ENCODE data around the gene PHLDB2.

Gene PHLDB2

DNA sequence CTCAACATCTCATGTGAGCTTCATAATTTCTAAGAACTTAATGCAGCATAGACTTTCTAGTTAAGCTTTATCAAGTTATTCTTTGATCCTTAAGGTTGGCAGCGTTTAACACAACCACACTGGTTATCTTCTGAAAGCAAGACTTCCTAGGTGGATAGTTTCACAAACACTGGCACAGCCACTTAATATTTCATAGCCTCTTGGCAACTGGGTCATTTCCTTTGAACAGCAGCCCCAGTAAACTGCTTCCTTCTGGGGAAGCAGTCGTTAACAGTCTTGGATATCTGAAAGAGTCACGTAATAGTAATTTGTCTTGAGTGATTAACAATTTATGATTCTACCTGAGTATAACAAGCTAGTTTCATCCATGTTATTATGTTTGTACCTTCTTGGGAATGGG is 73.9 kb downstream of the PHLDB2 start:
- H3K27me3 ChIP-seq (ENCODE audit: control insufficient read depth in 1 of 2, insufficient read depth in 2 of 2, low read length in 2 of 2) = no peaks in the 10 kb centered on the region
- H3K9ac ChIP-seq (ENCODE audit: low read depth in 1 of 2, low read length in 2 of 2) = no peak overlapping the region
- H3K36me3 ChIP-seq (ENCODE audit: control insufficient read depth in 1 of 2, insufficient read depth in 2 of 2, low read length in 2 of 2) = no peaks in the 10 kb centered on the region
- peaks cover 4 to 23% of the 10 kb centered on the region in 2 donors for H3K4me1 ChIP-seq (ENCODE audit: control insufficient read depth in 1 of 2, insufficient read depth in 2 of 2, low read length in 2 of 2)
- H3K27ac ChIP-seq (ENCODE audit: low read depth, low read length) = no peak overlapping the region
- no peaks in the 10 kb centered on the region for H3K9me3 ChIP-seq (ENCODE audit: control insufficient read depth in 1 of 2, low read length in 2 of 2)
- no peak overlapping the region for H3K4me3 ChIP-seq (ENCODE audit: low read depth in 1 of 2, low read length in 2 of 2)

DNA sequence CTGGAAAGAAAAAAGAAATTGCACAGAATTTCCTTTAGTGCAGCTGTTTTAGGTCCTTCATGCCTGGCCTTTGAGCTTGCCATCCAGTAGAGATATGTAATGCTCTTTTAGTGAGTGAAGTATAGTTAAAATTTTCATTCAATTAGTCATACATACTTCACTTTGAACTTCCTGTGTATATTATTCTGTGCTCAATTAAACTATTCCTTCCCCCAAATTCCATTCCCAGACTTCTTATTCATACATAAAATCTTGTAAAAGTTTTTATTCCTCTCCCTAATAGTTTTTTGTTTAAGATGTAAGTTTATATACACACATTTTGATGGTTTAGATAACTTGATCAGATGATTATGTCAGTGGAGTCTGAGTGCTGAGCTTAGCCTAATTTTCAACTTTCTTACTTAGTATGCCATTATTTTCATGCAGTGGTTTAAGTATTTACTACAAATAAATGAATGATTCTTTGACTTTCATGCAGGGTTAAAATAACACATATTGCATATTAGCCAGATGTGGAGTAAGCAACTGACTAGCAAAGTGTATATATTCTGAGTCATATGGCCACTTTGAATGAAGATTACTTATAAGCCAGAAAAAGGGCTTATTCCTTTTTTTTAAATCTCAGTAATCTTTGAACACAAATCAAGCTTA is 77.3 kb downstream of the PHLDB2 start:
- no peaks in the 10 kb centered on the region for H3K27me3 ChIP-seq (ENCODE audit: control insufficient read depth in 1 of 2, insufficient read depth in 2 of 2, low read length in 2 of 2)
- H3K36me3 ChIP-seq (ENCODE audit: control insufficient read depth in 1 of 2, insufficient read depth in 2 of 2, low read length in 2 of 2) = peaks cover 0 to 6% of the 10 kb centered on the region in 2 donors
- H3K9ac ChIP-seq (ENCODE audit: low read depth in 1 of 2, low read length in 2 of 2) = no peak overlapping the region
- no peak overlapping the region for H3K4me3 ChIP-seq (ENCODE audit: low read depth in 1 of 2, low read length in 2 of 2)
- no peak overlapping the region for H3K27ac ChIP-seq (ENCODE audit: low read depth, low read length)
- H3K9me3 ChIP-seq (ENCODE audit: control insufficient read depth in 1 of 2, low read length in 2 of 2) = no peaks in the 10 kb centered on the region
- H3K4me1 ChIP-seq (ENCODE audit: control insufficient read depth in 1 of 2, insufficient read depth in 2 of 2, low read length in 2 of 2) = peaks cover 4 to 19% of the 10 kb centered on the region in 2 donors

GRCh38 chr3:111936967-111937366 is 77.9 kb downstream of the PHLDB2 start:
- Histone ChIP-seq H3K4me3 (ENCODE audit: low read depth in 1 of 2, low read length in 2 of 2) (no peak overlapping the region), H3K9me3 (ENCODE audit: control insufficient read depth in 1 of 2, low read length in 2 of 2) (no peaks in the 10 kb centered on the region), H3K9ac (ENCODE audit: low read depth in 1 of 2, low read length in 2 of 2) (no peak overlapping the region), H3K27me3 (ENCODE audit: control insufficient read depth in 1 of 2, insufficient read depth in 2 of 2, low read length in 2 of 2) (no peaks in the 10 kb centered on the region), H3K4me1 (ENCODE audit: control insufficient read depth in 1 of 2, insufficient read depth in 2 of 2, low read length in 2 of 2) (peaks cover 4 to 19% of the 10 kb centered on the region in 2 donors), H3K36me3 (ENCODE audit: control insufficient read depth in 1 of 2, insufficient read depth in 2 of 2, low read length in 2 of 2) (peaks cover 0 to 9% of the 10 kb centered on the region in 2 donors), H3K27ac (ENCODE audit: low read depth, low read length) (no peak overlapping the region)

GRCh38 chr3:111937871-111938270 is 78.8 kb downstream of the PHLDB2 start:
- H3K4me1 ChIP-seq (ENCODE audit: control insufficient read depth in 1 of 2, insufficient read depth in 2 of 2, low read length in 2 of 2) = peaks cover 1 to 10% of the 10 kb centered on the region in 2 donors
- no peak overlapping the region for H3K4me3 ChIP-seq (ENCODE audit: low read depth in 1 of 2, low read length in 2 of 2)
- H3K9ac ChIP-seq (ENCODE audit: low read depth in 1 of 2, low read length in 2 of 2) = no peak overlapping the region
- no peaks in the 10 kb centered on the region for H3K27me3 ChIP-seq (ENCODE audit: control insufficient read depth in 1 of 2, insufficient read depth in 2 of 2, low read length in 2 of 2)
- peaks cover 0 to 9% of the 10 kb centered on the region in 2 donors for H3K36me3 ChIP-seq (ENCODE audit: control insufficient read depth in 1 of 2, insufficient read depth in 2 of 2, low read length in 2 of 2)
- no peak overlapping the region for H3K27ac ChIP-seq (ENCODE audit: low read depth, low read length)
- H3K9me3 ChIP-seq (ENCODE audit: control insufficient read depth in 1 of 2, low read length in 2 of 2) = no peaks in the 10 kb centered on the region

GRCh38 chr3:111939873-111940272 is 80.8 kb downstream of the PHLDB2 start:
- peaks cover 0 to 9% of the 10 kb centered on the region in 2 donors for H3K36me3 ChIP-seq (ENCODE audit: control insufficient read depth in 1 of 2, insufficient read depth in 2 of 2, low read length in 2 of 2)
- H3K4me3 ChIP-seq (ENCODE audit: low read depth in 1 of 2, low read length in 2 of 2) = no peak overlapping the region
- no peak overlapping the region for H3K27ac ChIP-seq (ENCODE audit: low read depth, low read length)
- H3K9ac ChIP-seq (ENCODE audit: low read depth in 1 of 2, low read length in 2 of 2) = no peak overlapping the region
- no peaks in the 10 kb centered on the region for H3K27me3 ChIP-seq (ENCODE audit: control insufficient read depth in 1 of 2, insufficient read depth in 2 of 2, low read length in 2 of 2)
- H3K4me1 ChIP-seq (ENCODE audit: control insufficient read depth in 1 of 2, insufficient read depth in 2 of 2, low read length in 2 of 2) = no peaks in the 10 kb centered on the region
- no peaks in the 10 kb centered on the region for H3K9me3 ChIP-seq (ENCODE audit: control insufficient read depth in 1 of 2, low read length in 2 of 2)

GRCh38 chr3:111943533-111943932 is 84.5 kb downstream of the PHLDB2 start:
- peaks cover 0 to 9% of the 10 kb centered on the region in 2 donors for H3K36me3 ChIP-seq (ENCODE audit: control insufficient read depth in 1 of 2, insufficient read depth in 2 of 2, low read length in 2 of 2)
- H3K9ac ChIP-seq (ENCODE audit: low read depth in 1 of 2, low read length in 2 of 2) = no peak overlapping the region
- H3K9me3 ChIP-seq (ENCODE audit: control insufficient read depth in 1 of 2, low read length in 2 of 2) = no peaks in the 10 kb centered on the region
- no peak overlapping the region for H3K4me3 ChIP-seq (ENCODE audit: low read depth in 1 of 2, low read length in 2 of 2)
- no peaks in the 10 kb centered on the region for H3K4me1 ChIP-seq (ENCODE audit: control insufficient read depth in 1 of 2, insufficient read depth in 2 of 2, low read length in 2 of 2)
- no peaks in the 10 kb centered on the region for H3K27me3 ChIP-seq (ENCODE audit: control insufficient read depth in 1 of 2, insufficient read depth in 2 of 2, low read length in 2 of 2)
- H3K27ac ChIP-seq (ENCODE audit: low read depth, low read length) = no peak overlapping the region

DNA sequence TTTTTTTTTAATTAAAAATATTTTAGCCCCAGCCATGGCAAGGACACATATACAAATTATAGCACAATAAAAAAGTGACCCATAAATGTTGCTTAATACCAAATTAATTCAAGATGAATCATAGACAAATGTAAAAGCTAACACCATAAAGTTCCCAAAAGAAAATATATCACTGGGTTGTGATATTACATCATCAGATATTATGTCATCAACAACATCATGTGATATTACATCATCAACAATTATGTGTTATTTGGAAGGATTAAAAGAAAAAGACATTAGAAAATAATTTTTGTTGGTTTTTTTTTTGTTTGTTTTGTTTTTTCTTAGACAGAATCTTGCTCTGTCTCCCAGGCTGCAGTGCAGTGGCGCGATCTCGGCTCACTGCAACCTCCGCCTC is 85.3 kb downstream of the PHLDB2 start:
- Histone ChIP-seq H3K36me3 (ENCODE audit: control insufficient read depth in 1 of 2, insufficient read depth in 2 of 2, low read length in 2 of 2) (peaks cover 0 to 9% of the 10 kb centered on the region in 2 donors), H3K9ac (ENCODE audit: low read depth in 1 of 2, low read length in 2 of 2) (no peak overlapping the region), H3K4me1 (ENCODE audit: control insufficient read depth in 1 of 2, insufficient read depth in 2 of 2, low read length in 2 of 2) (no peaks in the 10 kb centered on the region), H3K27ac (ENCODE audit: low read depth, low read length) (no peak overlapping the region), H3K27me3 (ENCODE audit: control insufficient read depth in 1 of 2, insufficient read depth in 2 of 2, low read length in 2 of 2) (no peaks in the 10 kb centered on the region), H3K9me3 (ENCODE audit: control insufficient read depth in 1 of 2, low read length in 2 of 2) (no peaks in the 10 kb centered on the region), H3K4me3 (ENCODE audit: low read depth in 1 of 2, low read length in 2 of 2) (no peak overlapping the region)

- H3K4me1 ChIP-seq (ENCODE audit: control insufficient read depth in 1 of 2, insufficient read depth in 2 of 2, low read length in 2 of 2) = no peaks in the 10 kb centered on the region
- no peaks in the 10 kb centered on the region for H3K36me3 ChIP-seq (ENCODE audit: control insufficient read depth in 1 of 2, insufficient read depth in 2 of 2, low read length in 2 of 2)
- H3K9me3 ChIP-seq (ENCODE audit: control insufficient read depth in 1 of 2, low read length in 2 of 2) = no peaks in the 10 kb centered on the region
- no peak overlapping the region for H3K9ac ChIP-seq (ENCODE audit: low read depth in 1 of 2, low read length in 2 of 2)
- H3K27ac ChIP-seq (ENCODE audit: low read depth, low read length) = no peak overlapping the region
- H3K4me3 ChIP-seq (ENCODE audit: low read depth in 1 of 2, low read length in 2 of 2) = no peak overlapping the region
- H3K27me3 ChIP-seq (ENCODE audit: control insufficient read depth in 1 of 2, insufficient read depth in 2 of 2, low read length in 2 of 2) = no peaks in the 10 kb centered on the region
Observed at GRCh38 chr3:111947231-111947630, 88.2 kb downstream of the PHLDB2 start.

DNA sequence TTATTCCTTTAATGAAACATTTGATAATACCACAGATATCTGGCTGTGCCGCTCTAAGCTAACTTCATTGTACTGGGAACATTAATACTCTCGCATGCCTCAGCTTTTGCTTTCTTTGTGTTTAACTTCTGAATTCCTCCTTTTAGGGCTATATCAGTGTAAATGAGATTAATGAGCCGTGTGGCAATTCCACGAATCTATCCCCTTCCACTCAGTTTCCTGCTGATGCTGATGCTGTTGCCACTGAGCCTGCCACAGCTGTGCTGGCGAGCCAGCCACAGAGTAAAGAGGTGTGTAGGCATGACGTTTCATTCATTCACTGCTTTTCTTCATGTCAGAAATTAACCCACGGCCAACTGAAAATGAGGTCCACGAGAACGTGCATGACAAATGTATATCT is 89.7 kb downstream of the PHLDB2 start:
- no peaks in the 10 kb centered on the region for H3K9me3 ChIP-seq (ENCODE audit: control insufficient read depth in 1 of 2, low read length in 2 of 2)
- no peak overlapping the region for H3K27ac ChIP-seq (ENCODE audit: low read depth, low read length)
- no peak overlapping the region for H3K9ac ChIP-seq (ENCODE audit: low read depth in 1 of 2, low read length in 2 of 2)
- no peaks in the 10 kb centered on the region for H3K36me3 ChIP-seq (ENCODE audit: control insufficient read depth in 1 of 2, insufficient read depth in 2 of 2, low read length in 2 of 2)
- no peak overlapping the region for H3K4me3 ChIP-seq (ENCODE audit: low read depth in 1 of 2, low read length in 2 of 2)
- H3K4me1 ChIP-seq (ENCODE audit: control insufficient read depth in 1 of 2, insufficient read depth in 2 of 2, low read length in 2 of 2) = no peaks in the 10 kb centered on the region
- H3K27me3 ChIP-seq (ENCODE audit: control insufficient read depth in 1 of 2, insufficient read depth in 2 of 2, low read length in 2 of 2) = no peaks in the 10 kb centered on the region

GRCh38 chr3:111949712-111950111 is 90.6 kb downstream of the PHLDB2 start:
- Histone ChIP-seq H3K9me3 (ENCODE audit: control insufficient read depth in 1 of 2, low read length in 2 of 2) (no peaks in the 10 kb centered on the region), H3K4me1 (ENCODE audit: control insufficient read depth in 1 of 2, insufficient read depth in 2 of 2, low read length in 2 of 2) (no peaks in the 10 kb centered on the region), H3K27ac (ENCODE audit: low read depth, low read length) (no peak overlapping the region), H3K27me3 (ENCODE audit: control insufficient read depth in 1 of 2, insufficient read depth in 2 of 2, low read length in 2 of 2) (no peaks in the 10 kb centered on the region), H3K36me3 (ENCODE audit: control insufficient read depth in 1 of 2, insufficient read depth in 2 of 2, low read length in 2 of 2) (no peaks in the 10 kb centered on the region), H3K4me3 (ENCODE audit: low read depth in 1 of 2, low read length in 2 of 2) (no peak overlapping the region), H3K9ac (ENCODE audit: low read depth in 1 of 2, low read length in 2 of 2) (no peak overlapping the region)
